Measurements from ENCODE around the gene SLFNL1. TPM values are rescaled to one million over a fixed set of nuclear protein-coding genes. Genes with fewer than 3 reads are reported as not detected.

Gene SLFNL1
- total RNA-seq, 1 donor from 2014 or later: 0.30 TPM

- peaks cover 60% of the 10 kb centered on the region for H3K36me3 Mint-ChIP-seq (ENCODE audit: unreplicated experiment)
- DNase-seq (ENCODE audit: extremely low spot score, unreplicated experiment): no peak
- H3K4me1 Mint-ChIP-seq (ENCODE audit: unreplicated experiment): peaks cover 18% of the 10 kb centered on the region
- H3K27me3 Mint-ChIP-seq (ENCODE audit: unreplicated experiment): no peaks in the 10 kb centered on the region
- no peaks in the 10 kb centered on the region for H3K9me3 Mint-ChIP-seq (ENCODE audit: unreplicated experiment)
- no peak overlapping the region for H3K27ac Mint-ChIP-seq (ENCODE audit: unreplicated experiment)
- no peak for TF ChIP-seq CTCF (IDR thresholded peaks at IDR 0.05)
- no peak overlapping the region for H3K4me3 Mint-ChIP-seq (ENCODE audit: unreplicated experiment)
Measured at GRCh38 chr1:40998668-40999067, 22.9 kb downstream of the SLFNL1 start.

GRCh38 chr1:40997096-40997495, 24.4 kb downstream of the SLFNL1 start:
- TF ChIP-seq CTCF (IDR thresholded peaks at IDR 0.05): no peak
- no peak for DNase-seq (ENCODE audit: extremely low spot score, unreplicated experiment)
- H3K36me3 Mint-ChIP-seq (ENCODE audit: unreplicated experiment): peaks cover 59% of the 10 kb centered on the region
- no peaks in the 10 kb centered on the region for H3K27me3 Mint-ChIP-seq (ENCODE audit: unreplicated experiment)
- H3K27ac Mint-ChIP-seq (ENCODE audit: unreplicated experiment): no peak overlapping the region
- peaks cover 2% of the 10 kb centered on the region for H3K4me1 Mint-ChIP-seq (ENCODE audit: unreplicated experiment)
- H3K4me3 Mint-ChIP-seq (ENCODE audit: unreplicated experiment): no peak overlapping the region
- H3K9me3 Mint-ChIP-seq (ENCODE audit: unreplicated experiment): no peaks in the 10 kb centered on the region

DNA sequence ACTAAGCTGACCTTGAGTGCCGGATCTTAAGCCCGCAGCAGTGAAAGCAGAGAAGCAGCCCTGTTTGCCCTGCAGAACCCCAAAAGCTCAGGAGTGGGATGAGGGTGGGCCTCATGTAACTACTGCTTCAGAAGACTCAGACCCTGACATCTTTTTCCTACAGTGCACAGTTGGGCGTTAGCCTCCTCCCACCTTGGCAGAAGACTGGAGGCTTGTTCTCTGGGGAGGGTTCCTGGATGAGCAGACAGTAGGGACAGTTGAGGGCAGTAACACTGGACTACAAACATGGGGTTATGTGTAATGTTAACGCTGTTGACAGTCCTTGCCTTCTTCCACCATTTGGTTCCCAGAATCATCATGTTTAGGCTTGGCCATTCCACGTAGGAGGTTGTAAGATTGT, 32.5 kb downstream of the SLFNL1 start:
- Mint-ChIP-seq H3K36me3 (ENCODE audit: unreplicated experiment) (peaks cover 49% of the 10 kb centered on the region), H3K9me3 (ENCODE audit: unreplicated experiment) (no peaks in the 10 kb centered on the region), H3K4me3 (ENCODE audit: unreplicated experiment) (no peak overlapping the region), H3K4me1 (ENCODE audit: unreplicated experiment) (no peaks in the 10 kb centered on the region), H3K27ac (ENCODE audit: unreplicated experiment) (no peak overlapping the region), H3K27me3 (ENCODE audit: unreplicated experiment) (no peaks in the 10 kb centered on the region)
- no peak for TF ChIP-seq CTCF (IDR thresholded peaks at IDR 0.05)
- DNase-seq (ENCODE audit: extremely low spot score, unreplicated experiment): no peak

GRCh38 chr1:40988280-40988679, 33.2 kb downstream of the SLFNL1 start:
- no peak for DNase-seq (ENCODE audit: extremely low spot score, unreplicated experiment)
- H3K27me3 Mint-ChIP-seq (ENCODE audit: unreplicated experiment): no peaks in the 10 kb centered on the region
- H3K27ac Mint-ChIP-seq (ENCODE audit: unreplicated experiment): no peak overlapping the region
- H3K4me1 Mint-ChIP-seq (ENCODE audit: unreplicated experiment): peaks cover under 1% of the 10 kb centered on the region
- no peaks in the 10 kb centered on the region for H3K9me3 Mint-ChIP-seq (ENCODE audit: unreplicated experiment)
- H3K36me3 Mint-ChIP-seq (ENCODE audit: unreplicated experiment): peaks cover 48% of the 10 kb centered on the region
- no peak for TF ChIP-seq CTCF (IDR thresholded peaks at IDR 0.05)
- H3K4me3 Mint-ChIP-seq (ENCODE audit: unreplicated experiment): no peak overlapping the region

DNA sequence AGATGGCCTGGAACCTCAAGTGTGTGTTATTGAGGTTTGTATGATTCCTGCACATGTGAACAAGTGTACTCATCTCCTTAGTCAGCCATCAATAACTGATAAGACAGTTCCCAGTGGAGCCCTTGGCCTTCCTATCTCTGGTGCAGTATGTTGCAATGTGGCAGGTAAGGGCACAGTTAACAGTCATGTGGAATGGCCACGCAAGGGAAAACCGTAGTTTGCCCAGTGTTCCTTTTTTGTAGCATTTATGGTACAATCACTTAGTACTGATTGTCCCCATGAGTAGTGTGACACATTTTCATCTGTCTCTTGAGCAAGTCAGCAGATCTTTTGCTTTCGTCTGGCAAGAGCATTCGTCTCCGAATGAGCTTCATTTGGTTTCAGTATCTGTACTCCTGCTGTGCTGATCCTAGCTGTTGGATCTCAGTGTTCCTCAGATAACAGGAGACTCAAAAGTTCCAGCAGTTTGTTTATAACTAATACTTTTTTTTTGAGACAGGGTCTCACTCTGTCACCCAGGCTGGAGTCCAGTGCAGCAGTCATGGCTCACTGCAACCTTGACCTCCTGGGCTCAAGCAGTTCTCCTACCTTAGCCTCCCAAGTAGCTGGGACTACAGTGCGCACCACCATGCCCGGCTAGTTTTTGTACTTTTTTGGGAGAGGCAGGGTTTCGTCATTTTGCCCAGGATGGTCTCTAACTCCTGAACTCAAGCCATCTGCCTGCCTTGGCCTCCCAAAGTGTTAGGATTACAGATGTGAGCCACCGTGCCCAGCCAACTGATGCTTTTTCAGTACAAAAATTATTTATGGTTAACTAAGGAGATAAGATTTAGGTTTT, 33.9 kb downstream of the SLFNL1 start:
- peaks cover 48% of the 10 kb centered on the region for H3K36me3 Mint-ChIP-seq (ENCODE audit: unreplicated experiment)
- no peak for DNase-seq (ENCODE audit: extremely low spot score, unreplicated experiment)
- no peak overlapping the region for H3K27ac Mint-ChIP-seq (ENCODE audit: unreplicated experiment)
- H3K9me3 Mint-ChIP-seq (ENCODE audit: unreplicated experiment): no peaks in the 10 kb centered on the region
- no peak for TF ChIP-seq CTCF (IDR thresholded peaks at IDR 0.05)
- no peak overlapping the region for H3K4me3 Mint-ChIP-seq (ENCODE audit: unreplicated experiment)
- peaks cover 5% of the 10 kb centered on the region for H3K4me1 Mint-ChIP-seq (ENCODE audit: unreplicated experiment)
- H3K27me3 Mint-ChIP-seq (ENCODE audit: unreplicated experiment): no peaks in the 10 kb centered on the region
